ENCODE results near the gene PACRGL. TPM values are rescaled to one million over a fixed set of nuclear protein-coding genes. Genes with fewer than 3 reads are reported as not detected.

PACRGL gene
- total and polyA plus RNA-seq, 9 of the 15 experiments (the other 6 are each of a cell fraction or from before 2014, with no cell fraction given), result 6.6 to 55.0 (median 27.5) TPM

DNA sequence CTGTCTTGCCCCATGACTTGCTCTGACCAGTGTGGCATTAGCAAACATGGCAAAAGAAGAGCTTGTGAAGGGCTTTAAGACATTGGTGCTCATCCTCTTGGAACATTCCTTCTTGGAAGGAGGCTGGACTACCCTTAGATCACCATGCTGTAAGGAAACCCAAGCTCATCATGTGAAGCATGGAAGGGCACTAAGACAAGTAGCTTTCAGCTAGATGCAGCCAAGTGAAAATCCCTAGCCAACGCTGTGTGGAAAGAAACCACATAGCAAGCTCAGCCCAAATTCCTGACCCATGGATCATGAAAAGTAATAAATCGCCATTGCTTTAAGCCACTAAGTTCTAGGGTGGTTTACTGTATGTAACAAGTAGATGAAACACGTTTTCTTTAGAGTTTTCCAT lies 12.4 kb upstream of the PACRGL start:
- H3K9me3 ChIP-seq (replicated peaks; ENCODE audit: control insufficient read depth, insufficient read depth, low read depth, low read length), result no peaks in the 10 kb centered on the region
- ChIA-PET CTCF (ENCODE audit: low intra/inter-chr PET ratio) (no interaction called here), POLR2A (no interaction called here)
- no peak overlapping the region for H3K27ac ChIP-seq (ENCODE audit: extremely low read depth, low read depth, low read length)
- WGBS (ENCODE audit: insufficient coverage, low coverage, missing lambda C conversion rate), result 3% methylated on average over 3 of the region's 3 CpGs
- H3K9me1 ChIP-seq (ENCODE audit: control insufficient read depth, insufficient read depth, low read length), result no peaks in the 10 kb centered on the region
- no peak overlapping the region for H3K4me3 ChIP-seq
- no peaks in the 10 kb centered on the region for H4K20me1 ChIP-seq (replicated peaks; ENCODE audit: control insufficient read depth, insufficient read depth, low read length)
- no peak overlapping the region for H3K9ac ChIP-seq (ENCODE audit: insufficient read depth in 1 of 2, low read depth in 2 of 2, low read length in 2 of 2)
- BruUV-seq (replicated peaks), result no TSS peak
- intact Hi-C loops (cut with micrococcal nuclease), result loop anchor here (5.0 to 10.0 kb wide), 2 partner anchors 393 to 1461 kb away; no protein-coding TSS in a partner anchor
- 0 out of 2 replicates have a peak overlapping the region, but pooled peaks have one; percentile 8 for H2AFZ ChIP-seq (ENCODE audit: low read depth, low read length)
- FAIRE-seq (no peak), DNase-seq (ENCODE audit: extremely low read depth in 1 of 4, low spot score in 3 of 4) (no peak), ATAC-seq (no peak)
- TF ChIP-seq PHB2 (IDR thresholded peaks at IDR 0.05; ENCODE audit: low read depth) (no peak), E2F3 (CRISPR knock-in tag; IDR thresholded peaks at IDR 0.05) (no peak), POLR2AphosphoS2 (IDR thresholded peaks at IDR 0.05; ENCODE audit: low read length) (no peak), ZSCAN29 (IDR thresholded peaks at IDR 0.05) (no peak)
- TF ChIP-seq, protein P1, sequence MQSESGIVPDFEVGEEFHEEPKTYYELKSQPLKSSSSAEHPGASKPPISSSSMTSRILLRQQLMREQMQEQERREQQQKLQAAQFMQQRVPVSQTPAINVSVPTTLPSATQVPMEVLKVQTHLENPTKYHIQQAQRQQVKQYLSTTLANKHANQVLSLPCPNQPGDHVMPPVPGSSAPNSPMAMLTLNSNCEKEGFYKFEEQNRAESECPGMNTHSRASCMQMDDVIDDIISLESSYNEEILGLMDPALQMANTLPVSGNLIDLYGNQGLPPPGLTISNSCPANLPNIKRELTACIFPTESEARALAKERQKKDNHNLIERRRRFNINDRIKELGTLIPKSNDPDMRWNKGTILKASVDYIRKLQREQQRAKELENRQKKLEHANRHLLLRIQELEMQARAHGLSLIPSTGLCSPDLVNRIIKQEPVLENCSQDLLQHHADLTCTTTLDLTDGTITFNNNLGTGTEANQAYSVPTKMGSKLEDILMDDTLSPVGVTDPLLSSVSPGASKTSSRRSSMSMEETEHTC (IDR thresholded peaks at IDR 0.05), result no peak
- TF ChIP-seq, protein P2, sequence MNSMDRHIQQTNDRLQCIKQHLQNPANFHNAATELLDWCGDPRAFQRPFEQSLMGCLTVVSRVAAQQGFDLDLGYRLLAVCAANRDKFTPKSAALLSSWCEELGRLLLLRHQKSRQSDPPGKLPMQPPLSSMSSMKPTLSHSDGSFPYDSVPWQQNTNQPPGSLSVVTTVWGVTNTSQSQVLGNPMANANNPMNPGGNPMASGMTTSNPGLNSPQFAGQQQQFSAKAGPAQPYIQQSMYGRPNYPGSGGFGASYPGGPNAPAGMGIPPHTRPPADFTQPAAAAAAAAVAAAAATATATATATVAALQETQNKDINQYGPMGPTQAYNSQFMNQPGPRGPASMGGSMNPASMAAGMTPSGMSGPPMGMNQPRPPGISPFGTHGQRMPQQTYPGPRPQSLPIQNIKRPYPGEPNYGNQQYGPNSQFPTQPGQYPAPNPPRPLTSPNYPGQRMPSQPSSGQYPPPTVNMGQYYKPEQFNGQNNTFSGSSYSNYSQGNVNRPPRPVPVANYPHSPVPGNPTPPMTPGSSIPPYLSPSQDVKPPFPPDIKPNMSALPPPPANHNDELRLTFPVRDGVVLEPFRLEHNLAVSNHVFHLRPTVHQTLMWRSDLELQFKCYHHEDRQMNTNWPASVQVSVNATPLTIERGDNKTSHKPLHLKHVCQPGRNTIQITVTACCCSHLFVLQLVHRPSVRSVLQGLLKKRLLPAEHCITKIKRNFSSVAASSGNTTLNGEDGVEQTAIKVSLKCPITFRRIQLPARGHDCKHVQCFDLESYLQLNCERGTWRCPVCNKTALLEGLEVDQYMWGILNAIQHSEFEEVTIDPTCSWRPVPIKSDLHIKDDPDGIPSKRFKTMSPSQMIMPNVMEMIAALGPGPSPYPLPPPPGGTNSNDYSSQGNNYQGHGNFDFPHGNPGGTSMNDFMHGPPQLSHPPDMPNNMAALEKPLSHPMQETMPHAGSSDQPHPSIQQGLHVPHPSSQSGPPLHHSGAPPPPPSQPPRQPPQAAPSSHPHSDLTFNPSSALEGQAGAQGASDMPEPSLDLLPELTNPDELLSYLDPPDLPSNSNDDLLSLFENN (IDR thresholded peaks at IDR 0.05; ENCODE audit: low read depth in 2 of 2, low read length in 2 of 2), result no peak
- TF ChIP-seq, protein P3, sequence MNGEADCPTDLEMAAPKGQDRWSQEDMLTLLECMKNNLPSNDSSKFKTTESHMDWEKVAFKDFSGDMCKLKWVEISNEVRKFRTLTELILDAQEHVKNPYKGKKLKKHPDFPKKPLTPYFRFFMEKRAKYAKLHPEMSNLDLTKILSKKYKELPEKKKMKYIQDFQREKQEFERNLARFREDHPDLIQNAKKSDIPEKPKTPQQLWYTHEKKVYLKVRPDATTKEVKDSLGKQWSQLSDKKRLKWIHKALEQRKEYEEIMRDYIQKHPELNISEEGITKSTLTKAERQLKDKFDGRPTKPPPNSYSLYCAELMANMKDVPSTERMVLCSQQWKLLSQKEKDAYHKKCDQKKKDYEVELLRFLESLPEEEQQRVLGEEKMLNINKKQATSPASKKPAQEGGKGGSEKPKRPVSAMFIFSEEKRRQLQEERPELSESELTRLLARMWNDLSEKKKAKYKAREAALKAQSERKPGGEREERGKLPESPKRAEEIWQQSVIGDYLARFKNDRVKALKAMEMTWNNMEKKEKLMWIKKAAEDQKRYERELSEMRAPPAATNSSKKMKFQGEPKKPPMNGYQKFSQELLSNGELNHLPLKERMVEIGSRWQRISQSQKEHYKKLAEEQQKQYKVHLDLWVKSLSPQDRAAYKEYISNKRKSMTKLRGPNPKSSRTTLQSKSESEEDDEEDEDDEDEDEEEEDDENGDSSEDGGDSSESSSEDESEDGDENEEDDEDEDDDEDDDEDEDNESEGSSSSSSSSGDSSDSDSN (IDR thresholded peaks at IDR 0.05; ENCODE audit: borderline replicate concordance in 1 of 2, low read depth in 2 of 2, low read length in 2 of 2), result no peak
- in situ Hi-C loops (cut with MboI), result loop anchor here (5.0 to 25.0 kb wide), 3 partner anchors 266 to 2001 kb away; no protein-coding TSS in a partner anchor
- no peaks in the 10 kb centered on the region for H3K4me1 ChIP-seq (replicated peaks in 1 of 2; ENCODE audit: control insufficient read depth in 2 of 2, insufficient read depth in 2 of 2, low read length in 2 of 2)
- no peak overlapping the region for H3K4me2 ChIP-seq (ENCODE audit: insufficient read depth, low read length)
- H3K36me3 ChIP-seq (ENCODE audit: control insufficient read depth, insufficient read depth, low read length), result no peaks in the 10 kb centered on the region
- H3K27me3 ChIP-seq (ENCODE audit: control insufficient read depth in 2 of 2, insufficient read depth in 2 of 2, low read length in 2 of 2), result no peaks in the 10 kb centered on the region
- no peaks in the 10 kb centered on the region for H3K79me2 ChIP-seq (ENCODE audit: control insufficient read depth, insufficient read depth, low read length)
